ENCODE results near the gene PRDM12.

Gene PRDM12

DNA sequence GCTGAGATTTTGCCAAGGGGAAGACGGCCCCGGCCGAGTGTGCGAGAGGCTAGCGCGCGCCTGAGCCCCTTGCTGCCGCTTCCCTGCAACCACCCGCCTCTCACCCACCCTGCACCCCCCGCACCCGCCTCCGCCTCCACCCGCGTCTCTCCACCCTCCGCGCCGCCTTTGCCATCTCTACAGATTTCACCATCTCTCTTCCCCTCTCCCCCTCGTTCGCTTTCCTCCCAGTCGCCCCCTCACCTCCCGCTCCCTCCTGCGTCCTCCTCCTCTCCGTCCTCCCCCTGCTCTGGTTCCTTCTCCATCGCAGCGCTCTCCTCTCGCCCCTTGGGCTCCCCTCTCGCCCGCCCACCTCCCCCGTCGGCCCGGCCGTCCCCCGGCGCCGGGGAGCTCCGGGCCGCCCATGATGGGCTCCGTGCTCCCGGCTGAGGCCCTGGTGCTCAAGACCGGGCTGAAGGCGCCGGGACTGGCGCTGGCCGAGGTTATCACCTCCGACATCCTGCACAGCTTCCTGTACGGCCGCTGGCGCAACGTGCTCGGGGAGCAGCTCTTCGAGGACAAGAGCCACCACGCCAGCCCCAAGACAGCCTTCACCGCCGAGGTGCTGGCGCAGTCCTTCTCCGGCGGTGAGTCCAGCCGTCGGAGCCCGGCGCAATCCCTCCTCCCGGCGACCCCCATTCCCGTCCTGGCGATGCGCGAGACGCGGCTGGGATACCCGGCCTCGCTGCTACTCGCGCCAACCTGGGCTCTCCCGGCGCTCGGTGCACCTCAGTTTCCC is at the start of gene PRDM12:
Gene PRDM12 (plus strand): TSS at position 344 of the 778 bp plus-strand sequence. CDS start 60 bp downstream, at position 404.
- ATAC-seq, result no peak

- no peak for ATAC-seq
Measured at GRCh38 chr9:130616451-130616850, 47.9 kb upstream of the PRDM12 start.

DNA sequence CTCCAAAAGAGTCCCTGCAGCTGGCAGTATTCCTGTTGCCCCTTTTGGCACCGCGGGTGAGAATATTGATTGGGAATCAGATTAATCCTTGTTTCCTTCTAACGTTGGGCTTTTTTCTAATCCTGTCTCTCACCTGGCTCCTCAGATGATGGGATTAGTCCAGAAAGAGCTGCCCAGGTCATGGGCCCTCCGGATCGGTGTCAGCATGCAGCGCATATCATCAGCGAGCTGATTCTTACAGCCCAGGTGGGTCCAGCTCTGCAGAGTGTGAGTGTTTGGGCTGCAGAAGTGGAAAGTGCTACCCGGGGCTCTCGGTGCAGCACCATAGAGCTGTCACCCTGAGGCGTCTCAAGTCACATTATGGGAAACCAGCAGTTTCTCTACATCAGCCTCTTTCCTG is 40.9 kb upstream of the PRDM12 start:
- no peak for ATAC-seq

- ATAC-seq, result no peak
Measured at GRCh38 chr9:130624154-130624553, 40.2 kb upstream of the PRDM12 start.

DNA sequence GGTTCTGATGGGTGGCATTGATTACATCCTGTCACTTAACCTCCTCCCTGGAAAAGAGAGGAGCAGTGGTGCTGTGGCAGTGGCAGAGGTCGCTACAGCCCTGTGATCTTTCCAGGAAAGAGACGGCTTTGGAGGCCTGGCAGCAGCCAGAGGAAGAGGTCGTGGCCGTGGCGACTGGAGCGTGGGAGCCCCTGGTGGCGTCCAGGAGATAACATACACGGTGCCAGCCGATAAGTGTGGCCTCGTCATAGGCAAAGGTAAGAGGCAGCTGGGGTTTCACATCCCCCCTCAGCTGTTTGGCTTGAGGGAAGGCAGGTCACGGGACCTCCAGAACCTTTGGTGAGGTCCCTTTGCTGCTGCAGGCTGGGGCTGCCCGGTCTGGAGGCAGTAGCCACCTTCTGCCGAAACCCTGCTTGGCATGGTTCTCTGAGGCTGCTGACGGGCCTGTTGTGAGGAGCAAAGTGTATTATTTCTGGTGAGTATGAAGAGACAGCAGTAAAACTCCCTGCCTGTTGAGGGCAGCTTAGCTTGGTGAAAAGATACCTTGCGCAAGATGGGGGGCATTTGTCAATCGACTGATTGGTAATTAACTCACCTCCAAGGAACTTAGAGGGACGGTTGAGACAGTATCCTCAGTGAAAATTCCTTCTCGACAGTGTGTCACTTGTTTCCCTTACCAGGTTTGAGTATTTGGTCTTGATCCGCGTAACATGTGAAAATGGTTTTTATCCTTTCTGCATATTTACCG is 38.0 kb upstream of the PRDM12 start:
- no peak for ATAC-seq

- no peak for ATAC-seq
Measured at GRCh38 chr9:130627051-130627450, 37.3 kb upstream of the PRDM12 start.

DNA sequence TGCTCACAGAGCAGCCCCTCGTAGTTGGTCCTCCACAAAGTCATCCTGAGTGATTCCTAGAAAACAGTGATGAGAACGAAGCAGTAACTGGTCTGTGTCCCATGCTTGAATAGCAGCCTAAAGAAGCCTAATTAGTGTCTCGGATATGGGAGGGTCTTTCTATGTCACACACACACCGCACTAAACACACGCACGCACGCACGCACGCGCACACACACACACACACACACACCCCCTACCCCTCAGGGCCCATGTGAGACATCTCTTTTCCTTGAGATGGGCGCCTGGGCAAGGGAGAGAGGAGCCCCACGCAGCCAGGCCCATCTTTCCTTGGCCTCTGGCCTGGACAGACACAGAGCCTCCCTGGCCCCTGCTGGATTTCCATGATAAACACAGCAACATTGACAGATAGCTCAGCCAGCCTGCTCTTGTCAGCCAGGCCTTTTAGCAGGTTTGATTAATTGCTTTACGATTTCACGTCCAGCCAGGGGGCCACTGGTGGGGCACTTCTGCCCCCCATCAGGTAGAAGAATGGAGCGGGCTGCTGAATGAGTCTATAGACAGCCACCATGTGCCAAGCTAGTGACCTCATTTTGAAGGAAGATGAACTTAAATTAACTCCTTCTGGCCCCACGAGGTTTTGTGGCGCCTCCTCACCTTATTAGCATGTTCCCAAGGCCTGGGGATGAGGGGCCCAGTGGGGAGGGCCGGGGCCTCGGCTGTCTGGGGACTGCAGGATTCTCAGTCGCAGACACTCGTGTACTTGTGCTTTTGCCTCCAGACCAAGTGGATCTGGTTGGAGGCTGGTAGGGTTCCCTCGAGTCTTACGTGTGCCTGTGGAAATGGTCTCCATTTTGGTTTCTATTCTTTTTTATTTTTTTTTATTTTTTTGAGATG is 36.2 kb upstream of the PRDM12 start:
- ATAC-seq, result no peak

- no peak for ATAC-seq
Measured at GRCh38 chr9:130629443-130630070, 34.8 kb upstream of the PRDM12 start.

GRCh38 chr9:130630071-130630450 is 34.3 kb upstream of the PRDM12 start:
- no peak for ATAC-seq

GRCh38 chr9:130630506-130631330 is 33.7 kb upstream of the PRDM12 start:
- ATAC-seq, result no peak

DNA sequence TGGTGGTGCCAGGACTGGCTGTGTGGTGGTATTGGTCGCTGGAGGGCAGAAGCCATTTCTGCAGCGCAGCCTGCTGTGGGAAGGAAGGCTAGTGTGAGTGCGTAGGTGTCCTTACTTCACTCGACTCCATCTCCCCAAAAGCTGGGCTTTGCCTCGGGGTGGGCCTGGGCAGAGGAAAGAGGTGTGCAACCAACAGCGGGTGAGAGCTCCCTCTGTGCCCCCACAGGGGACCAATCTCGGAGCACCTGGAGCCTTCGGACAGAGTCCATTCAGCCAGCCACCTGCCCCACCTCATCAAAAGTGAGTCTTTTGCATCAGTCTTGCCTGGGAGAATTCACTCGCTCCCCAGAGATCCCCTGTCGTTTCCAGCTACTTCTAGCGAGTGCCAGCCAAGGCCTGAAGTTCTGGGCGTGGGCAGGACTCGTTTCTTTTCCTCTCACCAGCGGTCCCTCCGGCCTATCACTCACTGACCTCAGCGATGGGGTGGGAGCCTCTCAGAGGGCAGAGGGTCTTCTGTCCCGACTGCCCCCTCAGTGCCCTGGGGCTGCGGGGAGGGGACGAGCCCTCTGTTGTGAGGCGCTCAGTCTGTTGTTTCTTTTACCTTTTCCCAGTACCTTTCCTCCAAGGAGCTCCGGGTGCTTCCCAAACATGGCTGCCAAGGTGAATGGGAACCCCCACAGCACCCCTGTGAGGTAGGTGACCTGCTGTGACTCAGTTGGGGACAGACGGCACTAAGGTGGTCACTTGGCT is 32.9 kb upstream of the PRDM12 start:
- no peak for ATAC-seq

DNA sequence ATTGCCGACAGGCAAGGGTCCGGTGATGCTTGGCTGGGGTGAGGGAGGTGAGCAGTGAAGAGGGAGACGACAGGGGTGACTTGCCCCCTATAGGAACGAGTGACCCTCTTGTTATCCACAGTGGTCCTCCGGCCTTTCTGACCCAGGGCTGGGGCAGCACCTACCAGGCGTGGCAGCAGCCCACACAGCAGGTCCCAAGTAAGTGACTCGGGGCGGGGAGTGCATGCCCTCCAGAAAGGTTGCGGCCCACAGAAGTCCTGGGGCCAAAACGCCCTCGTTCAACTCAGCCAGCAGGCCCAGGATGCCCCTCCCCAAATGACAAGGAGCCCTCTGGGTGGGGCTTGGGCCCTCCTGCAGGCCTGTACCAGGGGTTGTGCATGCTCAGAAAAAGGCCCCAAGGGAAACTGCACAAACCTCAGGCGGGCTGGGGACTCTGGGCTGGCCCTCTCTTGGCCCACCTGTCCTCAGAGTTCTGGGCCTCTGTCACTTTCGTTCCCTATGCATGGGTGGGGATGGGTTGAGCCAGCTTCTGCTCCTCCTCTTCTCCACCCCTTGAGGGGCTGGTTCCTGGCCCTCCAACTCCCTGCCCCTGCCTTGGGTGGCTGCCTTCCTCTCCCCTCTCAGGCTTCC is 32.2 kb upstream of the PRDM12 start:
- no peak for ATAC-seq

DNA sequence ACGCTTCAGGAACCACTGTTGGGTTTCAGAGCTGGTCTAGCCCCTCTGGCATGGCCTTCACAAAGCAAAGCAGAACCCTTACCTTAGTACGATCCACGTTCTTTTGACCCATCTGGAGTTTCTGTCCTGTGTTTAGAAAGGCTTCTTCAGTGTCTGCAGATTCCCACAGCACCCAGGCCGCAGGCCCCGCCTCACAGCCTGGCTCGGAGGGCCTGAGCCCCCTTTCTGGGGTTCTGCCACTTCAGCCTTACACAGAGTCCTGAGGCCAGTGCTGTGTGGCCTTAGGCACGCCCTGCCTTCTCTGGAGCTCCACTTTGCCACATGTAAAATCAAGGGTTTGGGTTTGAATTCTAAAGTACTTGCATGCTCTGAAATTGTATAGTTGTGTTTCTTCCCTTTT is 31.6 kb upstream of the PRDM12 start:
- no peak for ATAC-seq

GRCh38 chr9:130633336-130634190 is 30.8 kb upstream of the PRDM12 start:
- no peak for ATAC-seq

- no peak for ATAC-seq
Measured at GRCh38 chr9:130634191-130634768, 30.1 kb upstream of the PRDM12 start.

DNA sequence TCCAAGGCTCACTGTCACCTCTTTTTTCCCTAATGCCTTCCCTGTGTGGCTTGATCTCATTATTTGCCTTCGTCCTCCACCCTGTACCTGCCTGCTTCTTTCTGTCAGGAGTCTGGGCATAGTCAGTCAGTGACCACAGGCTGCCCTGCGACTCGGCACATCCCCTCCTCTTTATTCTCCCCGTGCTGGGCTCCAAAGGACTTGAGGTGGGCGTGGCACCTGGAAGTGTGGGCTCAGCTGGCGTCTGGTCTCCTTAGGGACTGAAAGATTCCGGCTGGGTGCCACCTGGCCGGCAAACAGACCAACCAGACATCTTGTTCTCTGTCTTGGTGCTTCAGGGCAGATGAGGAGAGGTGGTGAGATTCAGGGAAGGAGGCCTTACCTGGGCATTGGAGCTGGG is 29.6 kb upstream of the PRDM12 start:
- ATAC-seq, result no peak

GRCh38 chr9:130635306-130635705 is 29.1 kb upstream of the PRDM12 start:
- ATAC-seq, result no peak

- ATAC-seq, result no peak
Measured at GRCh38 chr9:130635721-130636647, 28.4 kb upstream of the PRDM12 start.

Measured in activated CD4-positive, CD25-positive, alpha-beta regulatory T cell treated with anti-CD3 and anti-CD28 coated beads, Interleukin-2, amount 50 U/mL, for 24 hours (primary cell).